ENCODE data around the gene EPRS1. TPM values are rescaled to one million over a fixed set of nuclear protein-coding genes. Genes with fewer than 3 reads are reported as not detected.
"Not testable (repeated sequence)": the region's sequence is repeated elsewhere in the genome, so short reads cannot be mapped to it uniquely, and the experiment has no call there.

Gene EPRS1
- total and polyA plus RNA-seq, 11 donors: 35.1 to 91.3 (median 65.2) TPM

DNA sequence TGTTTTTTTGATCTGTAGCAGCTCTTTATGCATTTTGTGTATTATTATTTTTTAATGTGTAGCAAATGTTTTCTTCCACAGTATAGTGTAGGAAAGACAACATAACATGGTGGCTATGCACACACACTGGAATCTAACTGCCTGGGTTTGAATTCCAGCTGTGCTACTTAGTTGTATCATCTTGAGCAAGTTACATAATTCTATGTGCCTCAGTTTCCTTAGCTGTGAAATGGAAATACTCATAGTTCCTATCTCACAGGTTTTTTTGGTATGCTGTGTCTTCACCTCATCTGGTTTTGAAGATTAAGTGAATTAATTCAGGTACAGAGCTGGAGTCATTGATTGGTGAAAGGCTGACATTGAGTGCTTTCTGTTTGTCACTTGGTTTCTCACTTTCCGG is 46.4 kb upstream of the EPRS1 start:
- no peak for DNase-seq
- Histone ChIP-seq H3K9me3 (no peaks in the 10 kb centered on the region), H3K4me1 (peaks cover 0 to 28% (median 14%) of the 10 kb centered on the region in 12 donors), H3K27ac (no peak overlapping the region), H3K36me3 (peaks cover 0 to 19% (median 11%) of the 10 kb centered on the region in 9 donors), H3K4me3 (no peak overlapping the region), H3K27me3 (no peaks in the 10 kb centered on the region)
- intact Hi-C loops (cut with DNase I): loop anchor here in 2 of 10 donors (5.0 kb wide), 1 partner anchor 45 kb away; the partner anchor contains the start of gene EPRS1 (in 2 of the 2)
- 94 to 100% (median 97%) methylated on average over 1 of the region's 1 CpG for WGBS, 4 donors
- TF ChIP-seq CTCF (IDR thresholded peaks at IDR 0.05) (no peak), POLR2A (IDR thresholded peaks at IDR 0.05) (no peak)
- no peak for ATAC-seq

DNA sequence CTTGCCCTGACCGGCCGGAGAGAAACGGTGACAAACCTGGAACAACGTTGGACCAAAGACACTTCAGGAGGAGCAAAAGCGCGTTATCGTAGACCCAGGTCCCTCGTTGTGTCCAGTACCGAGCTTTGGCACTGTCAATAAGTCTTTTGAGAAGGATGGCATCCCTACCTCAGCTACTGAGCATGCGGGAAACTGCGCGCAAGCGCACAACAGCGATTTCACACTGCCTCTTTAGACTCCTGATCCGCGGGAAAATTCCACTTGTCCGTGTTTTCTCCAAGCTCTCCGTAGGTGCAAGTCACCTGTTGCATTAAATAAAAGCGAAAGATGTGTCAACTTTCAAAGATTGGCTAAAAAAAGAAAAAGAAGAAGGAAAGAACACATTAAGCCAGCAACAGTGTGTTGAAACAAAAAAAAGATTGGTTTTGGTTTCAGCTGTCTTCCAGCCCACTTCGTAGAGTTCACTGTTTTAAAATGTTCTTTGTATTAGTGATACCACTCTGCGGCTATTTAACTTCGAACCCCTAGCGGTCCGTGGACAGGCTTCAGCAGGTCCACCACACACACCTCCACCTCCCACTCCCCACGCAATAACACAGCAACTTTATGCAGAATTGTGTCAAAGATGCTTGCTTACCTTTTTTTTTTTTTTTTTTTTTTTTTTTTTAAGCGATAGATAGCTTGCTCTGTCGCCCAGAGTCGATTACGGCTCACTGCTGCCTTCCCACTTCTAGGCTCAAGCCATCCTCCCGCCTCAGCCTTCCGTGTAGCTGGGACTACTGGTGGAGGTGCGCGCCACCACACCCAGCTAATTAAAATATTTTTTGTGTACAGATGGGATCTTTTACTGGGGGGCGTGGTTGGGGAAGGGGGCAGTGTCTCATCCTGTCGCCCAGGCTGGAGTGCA is 43.6 kb upstream of the EPRS1 start, which contains the start of gene BPNT1:
Gene BPNT1 (minus strand): TSS at position 139 of the 907 bp plus-strand sequence. CDS start 9,942 bp downstream, outside the sequence.
- WGBS, 4 donors: 6 to 9% (median 7%) methylated on average over 35 of the region's 35 CpGs
- DNase-seq: peak; percentile 92 to 96 (median 94)
- peaks cover 0 to 17% (median 5%) of the 10 kb centered on the region in 12 donors for H3K4me1 ChIP-seq
- H3K9me3 ChIP-seq: no peaks in the 10 kb centered on the region
- H3K27me3 ChIP-seq: no peaks in the 10 kb centered on the region
- TF ChIP-seq POLR2A (IDR thresholded peaks at IDR 0.05) (peak in 1 of 2 donors; percentile 65), CTCF (IDR thresholded peaks at IDR 0.05) (no peak)
- peak within 1 kb of the TSS in 10 of 12 donors; percentile 20 to 81 (median 64) for H3K27ac ChIP-seq
- no peaks in the 10 kb centered on the region for H3K36me3 ChIP-seq
- intact Hi-C loops (cut with DNase I): loop anchor here in 4 of 10 donors (2.0 to 5.0 kb wide), 2 partner anchors 41 to 43 kb away; partner anchors contain the start of gene EPRS1 (in 3 of the 4)
- H3K4me3 ChIP-seq: peak within 1 kb of the TSS; percentile 25 to 75 (median 68)
- ATAC-seq: peak; percentile 79 to 91 (median 86)

DNA sequence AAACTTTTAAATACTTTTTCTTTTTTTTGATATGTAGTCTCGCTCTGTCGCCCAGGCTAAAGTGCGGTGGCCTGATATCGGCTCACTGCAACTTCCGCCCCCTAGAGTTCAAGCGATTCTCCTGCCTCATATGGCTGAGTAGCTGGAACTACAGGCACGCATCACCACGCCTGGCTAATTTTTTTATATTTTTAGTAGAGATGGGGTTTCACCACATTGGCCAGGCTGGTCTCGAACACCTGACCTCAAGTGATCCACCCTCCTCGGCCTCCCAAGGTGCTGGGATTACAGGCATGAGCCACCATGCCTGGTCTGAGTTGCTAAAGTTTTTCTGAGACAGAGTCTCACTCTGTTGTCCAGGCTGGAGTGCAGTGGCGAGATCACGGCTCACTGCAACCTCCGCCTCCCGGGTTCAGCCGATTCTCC is 40.0 kb upstream of the EPRS1 start:
- not testable (repeated sequence) for H3K4me1 ChIP-seq, DNase-seq, H3K27me3 ChIP-seq, H3K9me3 ChIP-seq, H3K4me3 ChIP-seq, ATAC-seq, H3K36me3 ChIP-seq, H3K27ac ChIP-seq
- 88 to 94% (median 92%) methylated on average over 15 of the region's 15 CpGs for WGBS, 4 donors
- intact Hi-C loops (cut with DNase I): loop anchor here in 1 of 10 donors (5.0 kb wide), 1 partner anchor 39 kb away; the partner anchor contains the start of gene EPRS1

DNA sequence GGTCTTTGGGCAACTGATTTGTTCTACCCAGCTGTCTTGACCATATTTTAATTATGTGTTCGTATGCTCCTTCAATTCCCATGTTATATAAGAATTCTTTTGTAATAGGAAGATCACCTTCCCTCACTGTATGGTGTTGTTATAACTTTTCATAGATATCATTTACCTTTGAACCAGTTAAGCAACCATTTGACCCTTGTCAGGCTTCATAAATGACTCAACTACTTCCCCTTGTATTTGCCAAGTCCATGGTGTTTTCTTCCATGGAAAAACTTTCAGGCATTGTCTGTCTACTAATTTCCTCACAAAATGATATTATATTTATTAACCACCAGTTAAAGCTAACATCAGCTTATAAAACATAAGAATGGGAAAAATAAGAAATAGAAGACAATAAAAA is 38.2 kb upstream of the EPRS1 start:
- Histone ChIP-seq H3K9me3 (no peaks in the 10 kb centered on the region), H3K27ac (no peak overlapping the region), H3K4me3 (no peak overlapping the region), H3K27me3 (no peaks in the 10 kb centered on the region), H3K4me1 (peaks cover 0 to 6% (median 0%) of the 10 kb centered on the region in 12 donors), H3K36me3 (peaks cover 0 to 13% (median 0%) of the 10 kb centered on the region in 9 donors)
- 95 to 96% (median 96%) methylated on average over 1 of the region's 1 CpG for WGBS, 4 donors
- no peak for TF ChIP-seq POLR2A (IDR thresholded peaks at IDR 0.05)
- TF ChIP-seq CTCF (IDR thresholded peaks at IDR 0.05): no peak
- DNase-seq: no peak
- no peak for ATAC-seq
- intact Hi-C loops (cut with DNase I): no loop called here
